Measurements from ENCODE around the gene SHC1. TPM values are rescaled to one million over a fixed set of nuclear protein-coding genes. Genes with fewer than 3 reads are reported as not detected.
"Not testable (repeated sequence)": the region's sequence is repeated elsewhere in the genome, so short reads cannot be mapped to it uniquely, and the experiment has no call there.

Gene SHC1
- total RNA-seq, 4 donors from 2014 or later, result 152 to 265 (median 171) TPM

- TF ChIP-seq, protein P1, sequence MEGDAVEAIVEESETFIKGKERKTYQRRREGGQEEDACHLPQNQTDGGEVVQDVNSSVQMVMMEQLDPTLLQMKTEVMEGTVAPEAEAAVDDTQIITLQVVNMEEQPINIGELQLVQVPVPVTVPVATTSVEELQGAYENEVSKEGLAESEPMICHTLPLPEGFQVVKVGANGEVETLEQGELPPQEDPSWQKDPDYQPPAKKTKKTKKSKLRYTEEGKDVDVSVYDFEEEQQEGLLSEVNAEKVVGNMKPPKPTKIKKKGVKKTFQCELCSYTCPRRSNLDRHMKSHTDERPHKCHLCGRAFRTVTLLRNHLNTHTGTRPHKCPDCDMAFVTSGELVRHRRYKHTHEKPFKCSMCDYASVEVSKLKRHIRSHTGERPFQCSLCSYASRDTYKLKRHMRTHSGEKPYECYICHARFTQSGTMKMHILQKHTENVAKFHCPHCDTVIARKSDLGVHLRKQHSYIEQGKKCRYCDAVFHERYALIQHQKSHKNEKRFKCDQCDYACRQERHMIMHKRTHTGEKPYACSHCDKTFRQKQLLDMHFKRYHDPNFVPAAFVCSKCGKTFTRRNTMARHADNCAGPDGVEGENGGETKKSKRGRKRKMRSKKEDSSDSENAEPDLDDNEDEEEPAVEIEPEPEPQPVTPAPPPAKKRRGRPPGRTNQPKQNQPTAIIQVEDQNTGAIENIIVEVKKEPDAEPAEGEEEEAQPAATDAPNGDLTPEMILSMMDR (IDR thresholded peaks at IDR 0.05), result no peak
- no peak for ATAC-seq (ENCODE audit: low FRiP score)
- DNase-seq (ENCODE audit: low spot score), result no peak
Measured at GRCh38 chr1:154983776-154984466, 13.4 kb upstream of the SHC1 start.

- DNase-seq (ENCODE audit: low spot score) (peak; percentile 89), ATAC-seq (ENCODE audit: low FRiP score) (peak; percentile 99)
- TF ChIP-seq, protein P1 (IDR thresholded peaks at IDR 0.05), result no peak
Measured at GRCh38 chr1:154982897-154983648, 12.5 kb upstream of the SHC1 start, which contains the start of gene FLAD1. FLAD1 (plus strand) TSS chr1:154983344; CDS start chr1:154983695, 351 bp downstream.

DNA sequence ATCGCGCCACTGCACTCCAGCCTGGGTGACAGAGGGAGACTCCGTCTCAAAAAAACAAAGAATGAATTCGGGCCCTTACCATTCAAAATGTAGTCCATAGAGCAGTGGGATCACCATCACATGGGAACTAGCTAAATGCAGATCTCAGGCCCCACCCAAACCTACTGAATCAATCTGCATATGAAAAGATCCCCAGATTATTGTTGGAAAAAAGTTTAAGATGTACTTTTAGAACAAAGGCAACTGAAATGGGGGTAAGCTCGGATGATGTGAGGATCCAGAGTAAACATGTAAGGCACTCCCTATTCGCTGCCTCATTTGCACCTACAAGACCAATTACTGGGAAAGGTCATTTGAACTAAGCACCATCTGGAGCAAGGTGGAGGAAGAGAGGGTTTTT lies 11.8 kb upstream of the SHC1 start:
- TF ChIP-seq, protein P1 (IDR thresholded peaks at IDR 0.05), result no peak
- ATAC-seq (ENCODE audit: low FRiP score), result no peak
- DNase-seq (ENCODE audit: low spot score), result no peak

DNA sequence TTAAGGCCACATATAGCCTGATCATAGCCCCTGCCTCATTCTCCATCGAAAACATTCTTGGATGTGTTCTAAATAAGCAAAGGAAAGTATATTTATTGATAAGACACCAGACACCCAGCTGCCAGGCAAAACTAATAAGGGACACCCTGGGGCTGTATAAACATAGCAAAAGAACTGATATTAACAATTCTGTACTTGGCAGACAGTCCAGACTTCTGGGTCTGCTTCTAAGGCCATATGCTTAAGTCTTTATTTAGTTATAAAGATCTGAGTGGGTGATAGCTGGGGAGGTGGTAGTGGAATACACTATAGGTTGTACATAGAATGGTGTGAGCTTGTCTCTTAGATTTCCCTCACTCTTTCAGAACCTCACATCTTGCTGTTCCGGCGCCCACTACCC lies 7.8 kb upstream of the SHC1 start:
- ATAC-seq (ENCODE audit: low FRiP score) (no peak), DNase-seq (ENCODE audit: low spot score) (no peak)
- TF ChIP-seq, protein P1 (IDR thresholded peaks at IDR 0.05), result no peak

DNA sequence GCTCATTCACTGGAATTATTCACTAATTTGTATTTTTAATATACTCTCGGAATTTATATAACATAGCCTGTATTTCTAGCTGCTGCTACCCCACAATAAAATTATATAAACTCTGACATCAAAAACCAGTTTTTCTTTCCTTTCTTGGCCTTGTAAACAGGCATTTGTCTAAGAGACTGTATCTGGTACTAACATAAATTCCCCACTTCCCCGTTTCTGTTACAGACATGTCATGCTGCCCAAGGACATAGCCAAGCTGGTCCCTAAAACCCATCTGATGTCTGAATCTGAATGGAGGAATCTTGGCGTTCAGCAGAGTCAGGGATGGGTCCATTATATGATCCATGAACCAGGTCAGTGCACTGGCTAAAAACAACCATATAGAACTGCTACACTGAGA lies 7.2 kb upstream of the SHC1 start:
- not testable (repeated sequence) for DNase-seq (ENCODE audit: low spot score); ATAC-seq (ENCODE audit: low FRiP score)

DNA sequence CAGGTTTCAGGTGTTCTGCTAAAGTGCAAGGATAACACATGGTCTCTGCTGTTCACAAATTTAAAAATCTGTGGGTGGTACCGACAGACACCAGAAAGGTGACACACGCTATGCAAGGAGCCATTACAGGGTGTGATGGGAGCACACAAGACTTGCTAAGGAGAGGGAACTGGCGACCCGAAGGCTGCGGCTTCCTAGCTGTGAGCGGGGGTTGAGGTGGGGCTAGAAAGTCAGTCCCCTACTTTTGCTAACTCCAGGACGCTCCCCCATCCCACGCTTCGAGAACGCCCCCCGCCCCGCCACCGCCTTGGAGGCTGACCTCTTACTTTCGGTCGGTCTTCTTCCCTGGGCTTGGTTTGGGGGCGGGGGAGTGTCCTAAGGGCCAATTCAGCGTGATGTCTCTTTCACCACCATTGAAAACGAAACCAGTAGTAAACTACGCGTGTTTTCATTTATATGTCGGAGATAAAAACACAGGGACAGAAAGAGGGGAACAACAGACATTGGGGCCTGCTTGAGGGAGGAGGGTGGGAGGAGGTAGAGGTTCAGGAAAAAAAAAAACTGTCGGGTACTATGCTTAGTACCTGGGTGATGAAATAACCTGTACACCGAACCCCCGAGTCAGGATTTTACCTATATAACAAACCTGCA lies 5.0 kb upstream of the SHC1 start:
- DNase-seq (ENCODE audit: low spot score) (peak; percentile 47), ATAC-seq (ENCODE audit: low FRiP score) (no peak)
- TF ChIP-seq, protein P1 (IDR thresholded peaks at IDR 0.05), result no peak

DNA sequence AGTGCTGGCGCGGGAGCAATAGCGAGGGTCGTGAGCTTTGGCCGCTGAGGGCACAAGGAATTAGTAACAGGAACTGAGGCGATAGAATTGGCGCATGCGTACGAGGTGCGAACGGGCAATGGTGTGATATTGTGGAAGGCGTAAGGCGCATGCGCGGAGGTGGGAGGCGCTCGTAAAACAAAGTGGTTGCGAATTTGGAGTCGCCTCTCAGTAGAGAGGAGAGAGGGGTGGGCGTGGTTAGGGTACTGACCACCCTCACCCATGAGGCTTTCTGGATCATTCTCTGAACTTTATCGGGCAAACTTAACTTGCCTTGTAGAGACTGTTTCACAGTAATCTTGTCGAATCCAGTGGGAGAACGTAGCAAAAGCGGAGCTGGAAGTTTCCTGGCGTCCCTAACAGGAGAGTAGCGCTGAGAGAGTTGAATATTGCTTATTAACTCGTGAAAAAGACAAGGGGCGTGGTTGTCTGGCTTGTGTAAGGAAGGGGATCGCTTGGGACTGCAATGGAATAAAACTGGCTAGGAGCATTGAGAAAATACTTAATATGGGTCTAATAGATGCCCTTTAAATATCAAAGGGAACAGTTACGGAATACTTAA lies 4.4 kb upstream of the SHC1 start:
- DNase-seq (ENCODE audit: low spot score) (peak; percentile 75), ATAC-seq (ENCODE audit: low FRiP score) (peak; percentile 61)
- TF ChIP-seq, protein P1 (IDR thresholded peaks at IDR 0.05), result no peak
